Naive thymus-derived CD4-positive, alpha-beta T cell (primary cell): ENCODE data around the gene ANKRD13D. TPM values are rescaled to one million over a fixed set of nuclear protein-coding genes. Genes with fewer than 3 reads are reported as not detected.

Source experiments
- ATAC-seq: fragments of 150-1000 bp; cut with Tn5 transposase; 2 replicates; pipeline ENCODE4 v1.10.0; 2021; ENCODE audit warnings: mild to moderate bottlenecking, moderate library complexity
- CTCF ChIA-PET: fragments of 350-600 bp; sonication (Branson Sonifier 250); formaldehyde crosslinking; loops from one replicate; lab custom pipeline; 2021; ENCODE audit warnings: antibody characterized with exemption; lab: Charles Lee
- POLR2A ChIA-PET: fragments of 350-600 bp; sonication (Branson Sonifier 250); formaldehyde crosslinking; loops from one replicate; lab custom pipeline; 2021; ENCODE audit warnings: antibody characterized with exemption, inconsistent platforms; lab: Charles Lee
- DNase-seq, 9 donors: peaks; one replicate each; pipeline versions ENCODE4 v3.0.0 to v3.0.0-alpha.2; 2020 to 2022; ENCODE audit warnings: mixed read lengths in 1 of 9
- H3K27ac ChIP-seq: one replicate; pipeline ENCODE4 v1.7.0; 2013; ENCODE audit warnings: mild to moderate bottlenecking, low read depth, low read length, moderate library complexity
- H3K27me3 ChIP-seq, 2 donors: one replicate each; pipeline ENCODE4 v1.7.0; 2013; ENCODE audit warnings: low read length in 2 of 2, mild to moderate bottlenecking in 2 of 2, moderate library complexity in 2 of 2; ENCODE audit not compliant: control insufficient read depth in 2 of 2, insufficient read depth in 2 of 2
- H3K36me3 ChIP-seq, 3 experiments: 1 replicate in 2 of 3; 2 replicates in 1 of 3; pipeline ENCODE4 v1.7.0; 2013; ENCODE audit warnings: low read length in 3 of 3, mild to moderate bottlenecking in 3 of 3, moderate library complexity in 1 of 3; ENCODE audit not compliant: insufficient read depth in 3 of 3, control insufficient read depth in 2 of 3
- H3K4me1 ChIP-seq, 2 donors: one replicate each; pipeline ENCODE4 v1.7.0; 2013; ENCODE audit warnings: low read length in 2 of 2, mild to moderate bottlenecking in 2 of 2, moderate library complexity in 1 of 2; ENCODE audit not compliant: control insufficient read depth in 2 of 2, insufficient read depth in 2 of 2
- H3K4me3 ChIP-seq: 2 replicates; pipeline ENCODE4 v1.7.0; 2013; ENCODE audit warnings: mild to moderate bottlenecking, low read length
- H3K9me3 ChIP-seq, 3 experiments: 1 replicate in 2 of 3; 2 replicates in 1 of 3; pipeline ENCODE4 v1.7.0; 2013; ENCODE audit warnings: low read length in 3 of 3; ENCODE audit not compliant: control insufficient read depth in 2 of 3
- H3K27ac Mint-ChIP-seq, 9 donors: one replicate each; pipeline ENCODE4 v1.8.0; 2020 to 2022; ENCODE audit warnings: mixed read lengths in 9 of 9, mild to moderate bottlenecking in 8 of 9, moderate library complexity in 5 of 9, inconsistent platforms in 2 of 9
- H3K27me3 Mint-ChIP-seq, 5 donors: one replicate each; pipeline ENCODE4 v1.8.0; 2021 to 2022; ENCODE audit warnings: mixed read lengths in 5 of 5, mild to moderate bottlenecking in 1 of 5
- H3K36me3 Mint-ChIP-seq, 5 donors: one replicate each; pipeline ENCODE4 v1.8.0; 2020 to 2022; ENCODE audit warnings: mixed read lengths in 5 of 5, mild to moderate bottlenecking in 3 of 5, inconsistent platforms in 1 of 5
- H3K4me1 Mint-ChIP-seq, 7 donors: one replicate each; pipeline ENCODE4 v1.8.0; 2020 to 2022; ENCODE audit warnings: mixed read lengths in 7 of 7, mild to moderate bottlenecking in 3 of 7, inconsistent platforms in 1 of 7
- H3K4me3 Mint-ChIP-seq, 10 donors: one replicate each; pipeline ENCODE4 v1.8.0; 2020 to 2022; ENCODE audit warnings: mild to moderate bottlenecking in 10 of 10, mixed read lengths in 10 of 10, moderate library complexity in 6 of 10, inconsistent platforms in 2 of 10
- H3K9me3 Mint-ChIP-seq, 11 donors: one replicate each; pipeline ENCODE4 v1.8.0; 2020 to 2022; ENCODE audit warnings: mixed read lengths in 11 of 11, mild to moderate bottlenecking in 4 of 11, inconsistent platforms in 1 of 11, moderate library complexity in 1 of 11
- intact Hi-C, 2 donors: fragments of 100-400 bp; cut with micrococcal nuclease; formaldehyde crosslinking; loops; one replicate each; pipeline ENCODE4 v1.15.1; 2023
- polyA plus RNA-seq, 2 donors: library from polyadenylated mRNA; unstranded; fragments of 300-500 nt; fragmentation: Illumina TruSeq; gene quantifications; one replicate each; pipeline ENCODE4 v1.2.3, GENCODE V29; 2021
- total RNA-seq, 6 experiments: library from RNA in 5 of 6; stranded (reverse) in 5 of 6; gene quantifications; 1 replicate in 5 of 6; 2 replicates in 1 of 6; pipeline ENCODE4 v1.2.3 and lab custom pipeline; 2021 to 2026

Gene ANKRD13D
- total and polyA plus RNA-seq, 7 experiments from 2014 or later = 6.3 to 286 (median 187) TPM

- peaks cover 3 to 28% (median 12%) of the 10 kb centered on the region in 5 donors for H3K36me3 Mint-ChIP-seq
- H3K27me3 Mint-ChIP-seq = no peaks in the 10 kb centered on the region
- CTCF ChIA-PET = interaction anchor here (1.2 to 1.5 kb wide), 2 partner anchors 13 to 33 kb away, joined by 3 read pairs; no protein-coding TSS in a partner anchor
- Histone ChIP-seq H3K9me3 (no peaks in the 10 kb centered on the region), H3K4me1 (peaks cover 49 to 60% of the 10 kb centered on the region in 2 donors), H3K27me3 (no peaks in the 10 kb centered on the region), H3K4me3 (no peak overlapping the region), H3K36me3 (peaks cover 47 to 77% (median 58%) of the 10 kb centered on the region in 3 experiments), H3K27ac (peak overlapping the region; percentile 93)
- DNase-seq (no peak), ATAC-seq (peak; percentile 4)
- peak overlapping the region; percentile 31 to 87 (median 62) for H3K27ac Mint-ChIP-seq
- POLR2A ChIA-PET = interaction anchor here (0.7 to 21.3 kb wide), 7 partner anchors 8 to 155 kb away, joined by 3 to 729 read pairs (median 3); partner anchors contain the start of gene GRK2
- H3K9me3 Mint-ChIP-seq = peaks cover 0 to 4% (median 0%) of the 10 kb centered on the region in 11 donors
- H3K4me3 Mint-ChIP-seq = no peak overlapping the region
- intact Hi-C loops = no loop called here
- H3K4me1 Mint-ChIP-seq = peaks cover 28 to 68% (median 48%) of the 10 kb centered on the region in 7 donors
Measured at GRCh38 chr11:67283481-67283963, 5.6 kb upstream of the ANKRD13D start.

- ATAC-seq (no peak), DNase-seq (no peak)
- Histone ChIP-seq H3K4me3 (no peak overlapping the region), H3K9me3 (no peaks in the 10 kb centered on the region), H3K36me3 (peaks cover 37 to 62% (median 45%) of the 10 kb centered on the region in 3 experiments), H3K4me1 (peaks cover 38 to 47% of the 10 kb centered on the region in 2 donors), H3K27ac (peak overlapping the region; percentile 81), H3K27me3 (no peaks in the 10 kb centered on the region)
- Mint-ChIP-seq H3K27ac (peak overlapping the region in 7 of 9 donors; percentile 58 to 99 (median 69)), H3K9me3 (peaks cover 0 to 4% (median 0%) of the 10 kb centered on the region in 11 donors), H3K4me3 (peak overlapping the region in 2 of 10 donors; percentile 14 to 37), H3K36me3 (peaks cover 0 to 24% (median 8%) of the 10 kb centered on the region in 5 donors), H3K27me3 (peaks cover 0 to 1% (median 0%) of the 10 kb centered on the region in 5 donors), H3K4me1 (peaks cover 19 to 56% (median 41%) of the 10 kb centered on the region in 7 donors)
- POLR2A ChIA-PET = interaction anchor here (11.3 to 21.3 kb wide), 2 partner anchors 11 to 18 kb away, joined by 124 to 729 read pairs; partner anchors contain the start of genes GRK2 and SSH3
- CTCF ChIA-PET = interaction anchor here (1.1 kb wide), 1 partner anchor 23 kb away, joined by 3 read pairs; no protein-coding TSS in a partner anchor
- intact Hi-C loops = loop anchor here in 1 of 2 donors (5.0 kb wide), 1 partner anchor 67 kb away; the partner anchor contains the start of gene POLD4
Measured at GRCh38 chr11:67284811-67285540, 4.1 kb upstream of the ANKRD13D start.

GRCh38 chr11:67285541-67286498 lies 3.3 kb upstream of the ANKRD13D start:
- ChIA-PET POLR2A (interaction anchor here (0.7 to 21.3 kb wide), 5 partner anchors 11 to 32 kb away, joined by 4 to 729 read pairs (median 59); partner anchors contain the start of genes GRK2 and SSH3), CTCF (interaction anchor here (1.5 to 3.9 kb wide), 2 partner anchors 14 to 21 kb away, joined by 5 to 19 read pairs; no protein-coding TSS in a partner anchor)
- Mint-ChIP-seq H3K27ac (peak overlapping the region; percentile 95 to 99 (median 97)), H3K4me1 (peaks cover 19 to 59% (median 41%) of the 10 kb centered on the region in 7 donors), H3K4me3 (peak overlapping the region in 8 of 10 donors; percentile 38 to 98 (median 62)), H3K27me3 (peaks cover 0 to 2% (median 0%) of the 10 kb centered on the region in 5 donors), H3K36me3 (peaks cover 0 to 25% (median 4%) of the 10 kb centered on the region in 5 donors), H3K9me3 (peaks cover 0 to 4% (median 0%) of the 10 kb centered on the region in 11 donors)
- Histone ChIP-seq H3K36me3 (peaks cover 29 to 62% (median 38%) of the 10 kb centered on the region in 3 experiments), H3K9me3 (no peaks in the 10 kb centered on the region), H3K4me1 (peaks cover 41 to 44% of the 10 kb centered on the region in 2 donors), H3K4me3 (no peak overlapping the region), H3K27ac (peak overlapping the region; percentile 81), H3K27me3 (no peaks in the 10 kb centered on the region)
- ATAC-seq (no peak), DNase-seq (peak in 2 of 9 donors; percentile 45 to 60)
- intact Hi-C loops = loop anchor here in 1 of 2 donors (5.0 kb wide), 1 partner anchor 66 kb away; the partner anchor contains the start of gene POLD4

- POLR2A ChIA-PET = interaction anchor here (0.7 to 21.3 kb wide), 11 partner anchors 10 to 1788 kb away, joined by 3 to 729 read pairs (median 9); partner anchors contain the start of genes GRK2, MALAT1, POLD4 and PTPRCAP
- H3K27me3 Mint-ChIP-seq = peaks cover 0 to 2% (median 0%) of the 10 kb centered on the region in 5 donors
- no peaks in the 10 kb centered on the region for H3K27me3 ChIP-seq
- H3K27ac Mint-ChIP-seq = peak overlapping the region; percentile 95 to 99 (median 97)
- H3K36me3 Mint-ChIP-seq = peaks cover 0 to 30% (median 4%) of the 10 kb centered on the region in 5 donors
- H3K4me1 Mint-ChIP-seq = peaks cover 19 to 68% (median 47%) of the 10 kb centered on the region in 7 donors
- peaks cover 27 to 61% (median 28%) of the 10 kb centered on the region in 3 experiments for H3K36me3 ChIP-seq
- intact Hi-C loops = loop anchor here in 1 of 2 donors (5.0 kb wide), 1 partner anchor 66 kb away; the partner anchor contains the start of gene POLD4
- no peak for DNase-seq
- CTCF ChIA-PET = interaction anchor here (1.2 to 3.9 kb wide), 5 partner anchors 7 to 31 kb away, joined by 3 to 19 read pairs (median 7); no protein-coding TSS in a partner anchor
- H3K27ac ChIP-seq = peak overlapping the region; percentile 81
- H3K9me3 Mint-ChIP-seq = peaks cover 0 to 4% (median 0%) of the 10 kb centered on the region in 11 donors
- H3K4me3 Mint-ChIP-seq = peak overlapping the region; percentile 76 to 98 (median 85)
- H3K4me1 ChIP-seq = peaks cover 41 to 44% of the 10 kb centered on the region in 2 donors
- no peak for ATAC-seq
- H3K9me3 ChIP-seq = no peaks in the 10 kb centered on the region
- H3K4me3 ChIP-seq = peak overlapping the region; percentile 95
Measured at GRCh38 chr11:67286621-67287333, 2.3 kb upstream of the ANKRD13D start.
